GM18502 (cell line): ENCODE data around the gene CARD16.

Experiments
- ATAC-seq: cut with Tn5 transposase; IDR thresholded peaks from one replicate; pipeline ENCODE4 v1.9.1; 2021; ENCODE audit warnings: mild to moderate bottlenecking; ENCODE audit not compliant: unreplicated experiment, poor library complexity

Gene CARD16

DNA sequence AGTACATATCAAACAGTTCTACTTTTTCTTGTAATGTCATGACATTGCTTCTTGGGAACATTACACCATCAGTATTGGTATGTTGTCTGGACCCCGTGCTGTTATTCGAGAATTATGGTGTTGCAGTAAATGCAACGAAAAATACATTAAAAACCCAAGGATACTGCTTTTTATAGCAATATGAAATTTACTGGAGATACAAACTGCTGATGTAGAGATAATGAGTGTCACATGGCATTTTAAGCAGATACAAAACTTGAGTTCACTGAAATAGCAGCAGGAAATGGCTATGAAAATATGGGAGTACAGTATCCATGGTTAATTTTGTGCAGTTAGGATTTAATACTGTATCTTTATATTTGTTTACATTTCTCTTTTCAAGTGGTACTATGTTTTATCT lies 7.4 kb upstream of the CARD16 start:
- no peak for ATAC-seq

DNA sequence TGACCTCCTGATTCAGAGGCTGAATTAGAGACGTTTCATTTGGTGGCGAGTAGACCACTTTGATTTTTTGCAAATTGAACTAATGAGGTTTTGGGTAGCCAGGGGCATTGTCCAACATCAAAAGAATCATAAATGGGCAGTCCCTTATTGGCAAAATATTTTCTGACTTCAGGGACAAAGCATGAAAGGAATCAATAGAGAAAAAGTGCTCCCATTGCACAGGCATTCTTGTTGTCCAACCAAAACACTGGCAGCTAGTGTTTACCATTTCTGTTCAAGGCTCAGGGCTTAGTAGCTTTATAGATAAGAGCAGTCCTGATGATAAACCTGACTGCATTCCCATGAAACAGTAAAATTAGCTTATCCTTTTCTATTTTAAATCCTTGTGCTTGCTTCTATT lies 6.4 kb upstream of the CARD16 start:
- no peak for ATAC-seq

DNA sequence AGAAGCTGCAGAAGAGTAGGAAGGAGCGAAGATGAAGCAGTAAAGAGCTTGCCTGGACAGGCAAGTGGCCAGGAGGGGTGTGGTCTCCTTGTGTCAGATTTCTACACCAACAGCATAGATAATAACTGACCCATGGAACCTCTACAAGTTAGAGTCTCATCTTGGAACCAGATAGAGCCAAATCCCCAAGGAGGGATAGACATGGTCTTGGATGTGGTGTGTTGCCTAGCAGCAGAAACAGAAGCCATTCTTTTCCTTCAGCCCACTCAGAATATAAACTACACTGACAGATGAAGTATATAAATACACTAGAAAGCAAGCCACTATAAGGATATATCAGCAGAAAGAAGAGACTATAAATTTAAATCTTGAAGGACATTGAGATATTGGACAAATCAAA lies 4.3 kb upstream of the CARD16 start:
- ATAC-seq: no peak

DNA sequence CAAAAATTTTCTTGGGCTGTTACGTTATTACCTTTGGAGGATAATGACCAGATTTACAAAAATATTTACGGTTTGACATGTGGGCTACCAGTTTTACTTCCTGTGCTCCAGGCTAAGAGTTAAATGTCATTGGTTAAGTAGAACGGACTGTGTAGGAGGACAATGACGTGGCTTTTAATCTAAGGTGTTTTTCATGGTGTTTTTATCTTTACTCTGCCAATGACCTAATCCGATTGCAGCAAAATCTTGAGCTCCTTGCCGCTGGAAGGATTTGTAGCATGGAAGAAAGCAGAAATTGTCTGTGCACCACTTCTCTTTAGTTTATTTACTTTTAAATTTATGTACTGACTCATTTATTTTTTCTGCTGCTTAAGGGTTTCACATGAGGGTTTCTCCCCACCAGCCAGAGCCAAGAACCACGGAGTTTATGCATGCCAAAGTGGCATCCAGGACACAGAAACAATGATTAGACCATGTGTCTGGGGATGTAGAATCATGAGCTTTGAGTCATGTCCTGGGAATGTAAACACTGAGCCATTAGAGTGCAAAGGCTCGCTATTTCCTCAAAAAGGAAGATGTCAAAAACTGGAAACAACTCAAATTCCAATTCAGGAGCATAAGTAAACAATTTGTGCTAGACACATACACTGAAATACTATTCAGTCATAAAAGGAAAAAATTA lies 1.9 kb upstream of the CARD16 start:
- ATAC-seq: no peak

DNA sequence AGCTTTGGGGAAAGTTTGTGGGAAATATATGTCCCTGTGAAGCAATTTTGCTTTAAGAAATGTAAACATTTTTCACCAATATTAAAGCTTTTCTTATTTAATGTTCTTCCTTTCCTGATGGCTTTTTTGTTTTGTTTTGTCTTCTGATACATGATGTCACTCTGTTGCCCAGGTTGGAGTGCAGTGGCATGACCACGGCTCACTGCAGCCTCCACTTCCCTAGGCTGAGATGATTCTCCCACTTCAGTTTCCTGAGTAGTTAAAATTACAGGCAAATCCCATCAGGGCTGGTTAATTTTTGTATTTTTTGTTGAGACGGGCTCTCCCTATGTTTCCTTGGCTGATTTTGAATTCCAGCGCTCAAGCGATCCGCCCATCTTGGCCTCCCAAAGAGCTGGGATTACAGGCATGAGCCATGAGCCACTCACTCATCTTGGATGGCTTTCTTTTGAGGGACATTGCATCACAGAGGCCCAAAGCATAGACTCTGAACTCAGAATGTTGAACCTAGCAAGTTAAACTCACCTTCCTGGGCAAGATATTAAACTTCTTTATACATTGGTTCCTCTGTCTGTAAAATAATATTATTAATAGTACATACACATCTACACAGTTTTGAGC lies 651 bp upstream of the CARD16 start:
- ATAC-seq: no peak

DNA sequence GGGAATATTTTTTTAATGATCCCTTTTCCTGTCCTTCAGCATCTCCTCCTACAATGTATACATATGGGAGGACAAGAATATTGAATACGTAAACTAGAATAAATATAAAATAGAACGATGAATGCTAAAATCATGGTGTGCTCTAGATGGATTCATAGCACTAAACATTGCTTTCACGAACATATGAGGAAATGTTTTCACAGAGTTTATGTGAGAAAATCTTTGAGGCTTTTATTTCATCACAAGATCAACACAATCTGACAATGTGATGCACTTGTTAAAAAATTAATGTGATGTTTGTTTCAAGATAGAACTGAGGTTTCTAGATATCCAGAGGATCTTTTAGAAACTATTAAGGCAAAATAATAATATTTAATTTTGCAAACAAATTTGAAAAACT lies 3.0 kb downstream of the CARD16 start:
- ATAC-seq: no peak

DNA sequence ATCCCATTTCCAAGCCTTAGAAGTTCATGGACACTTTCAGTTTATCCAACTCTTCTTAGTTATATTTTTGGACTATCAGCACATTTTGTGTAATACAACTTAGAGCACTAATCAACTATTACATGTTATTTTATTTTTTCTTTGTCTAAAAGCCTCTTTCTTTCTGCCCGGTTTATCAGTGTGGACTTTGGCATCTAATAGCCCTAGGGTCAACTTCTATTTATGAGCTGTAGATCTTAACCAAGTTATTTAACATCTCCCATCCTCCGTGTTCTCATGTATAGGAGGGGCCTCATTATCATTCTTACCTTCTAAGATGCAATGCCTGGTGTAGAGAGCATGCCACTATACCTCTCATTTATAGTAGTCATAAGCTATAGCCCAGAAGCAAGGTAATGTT lies 4.4 kb downstream of the CARD16 start:
- no peak for ATAC-seq

DNA sequence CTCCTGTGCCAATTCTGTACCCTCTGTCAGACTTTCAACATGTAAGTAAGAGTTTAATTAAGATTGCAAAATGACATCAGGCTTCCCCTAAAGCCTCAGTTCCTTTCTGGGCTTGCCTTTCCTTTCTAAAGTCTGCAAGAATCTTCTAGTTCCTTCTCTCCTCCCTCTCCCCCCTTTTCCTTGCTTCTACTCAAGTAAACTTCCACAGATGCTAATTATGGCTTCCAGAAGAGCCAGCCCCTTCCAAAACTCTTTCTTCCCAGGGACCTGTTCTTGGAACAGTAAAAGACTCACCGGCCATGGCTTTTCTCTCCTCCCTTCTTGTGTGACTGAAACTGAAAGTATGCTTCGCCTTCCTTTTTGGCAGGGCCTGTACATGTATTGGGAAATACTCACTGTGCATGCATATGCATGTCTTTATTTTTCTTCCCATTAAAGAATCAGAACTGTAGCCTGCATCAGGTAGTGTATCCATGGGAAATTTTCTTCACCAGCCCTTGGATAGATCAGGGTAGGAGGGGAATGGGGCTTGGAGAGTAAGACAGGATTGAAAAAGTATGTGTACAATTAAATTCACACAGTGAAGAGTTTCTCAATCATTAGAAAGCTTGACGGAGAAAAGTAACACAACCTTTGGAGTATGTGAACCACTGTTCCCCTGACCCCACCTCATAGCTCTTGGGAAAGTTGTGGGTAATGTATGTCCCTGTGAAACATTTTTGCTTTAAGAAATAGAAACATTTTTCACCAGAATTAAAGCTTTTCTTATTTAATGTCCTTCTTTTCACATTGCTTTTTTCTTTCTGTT lies 10.1 kb downstream of the CARD16 start, which contains the start of gene CASP1:
Gene CASP1 (minus strand): TSS at position 332 of the 808 bp plus-strand sequence. CDS start 31 bp downstream, at position 301.
- ATAC-seq: peak; percentile 95

DNA sequence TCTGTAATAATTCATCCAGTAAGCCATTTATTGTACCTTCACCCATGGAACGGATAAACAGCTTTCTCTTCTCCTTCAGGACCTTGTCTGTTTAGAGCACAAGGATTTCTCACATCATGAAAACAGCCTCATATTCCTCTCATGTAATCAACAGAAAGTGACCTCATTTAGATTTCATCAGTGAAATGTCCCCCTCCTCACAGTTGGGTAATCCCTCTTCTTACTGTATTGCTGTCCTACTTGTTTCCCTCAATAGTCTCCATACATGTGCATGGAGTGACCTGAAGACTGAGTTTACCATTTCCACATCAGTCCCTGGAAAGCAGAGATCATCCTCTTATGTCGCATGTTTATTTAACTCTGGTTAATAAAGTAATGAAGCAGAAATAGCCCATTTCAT lies 10.7 kb downstream of the CARD16 start:
- peak; percentile 14 for ATAC-seq

DNA sequence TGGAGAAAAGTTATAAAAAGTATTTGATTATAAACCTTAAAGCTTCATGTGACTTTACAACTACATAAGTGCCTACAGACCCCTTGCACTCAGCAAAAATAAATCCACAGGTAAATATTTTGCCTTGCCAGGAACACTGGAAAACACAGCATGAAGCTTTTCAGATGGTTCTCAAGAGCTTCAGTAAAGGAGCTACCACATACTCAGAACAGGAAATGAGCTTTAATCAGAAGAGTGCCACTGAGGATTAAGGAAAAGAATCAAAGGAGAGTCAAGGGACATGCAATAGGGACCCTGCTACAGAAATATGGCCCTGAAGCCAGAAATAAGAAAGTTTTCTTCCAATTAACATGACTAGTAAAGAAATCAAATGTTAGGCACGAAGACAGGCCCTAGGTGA lies 11.4 kb downstream of the CARD16 start:
- ATAC-seq: no peak

DNA sequence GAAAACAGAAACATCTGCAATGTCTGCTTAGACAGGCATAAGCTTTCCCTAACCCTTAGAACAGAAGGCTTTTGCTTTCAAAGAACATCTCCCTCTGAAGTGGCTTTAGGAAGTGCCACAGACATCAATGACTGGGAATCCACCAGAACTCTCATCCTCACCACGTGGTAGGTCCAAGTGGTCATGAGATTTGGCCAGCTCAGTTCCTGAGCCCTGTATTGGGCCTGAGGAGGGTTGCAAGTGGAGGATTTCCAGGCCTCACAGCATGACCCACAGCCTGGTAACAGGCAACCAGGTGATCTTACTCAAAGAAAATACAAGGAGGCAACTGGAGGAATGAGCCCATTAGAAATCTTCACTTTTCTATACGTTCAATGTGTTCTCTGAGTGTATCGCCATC lies 11.8 kb downstream of the CARD16 start:
- no peak for ATAC-seq

DNA sequence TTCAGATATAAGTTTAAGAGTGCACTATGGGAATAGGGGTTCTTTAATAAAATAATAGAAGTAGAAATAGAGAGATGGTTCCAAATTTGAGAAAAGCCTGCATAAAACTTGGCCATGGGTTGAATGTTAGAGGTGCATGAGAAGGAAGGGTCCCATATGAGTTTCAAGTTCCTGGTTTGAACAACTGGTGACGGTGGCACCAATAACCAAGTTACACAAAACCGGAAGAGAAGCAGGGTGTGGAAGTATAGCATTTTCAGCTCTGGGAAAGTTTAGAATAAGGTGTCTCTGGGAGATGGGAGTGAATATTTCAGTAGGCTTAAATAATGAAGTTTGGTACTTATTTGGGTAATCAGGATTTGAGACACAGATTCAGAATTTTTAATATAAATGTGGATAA lies 12.6 kb downstream of the CARD16 start:
- no peak for ATAC-seq

DNA sequence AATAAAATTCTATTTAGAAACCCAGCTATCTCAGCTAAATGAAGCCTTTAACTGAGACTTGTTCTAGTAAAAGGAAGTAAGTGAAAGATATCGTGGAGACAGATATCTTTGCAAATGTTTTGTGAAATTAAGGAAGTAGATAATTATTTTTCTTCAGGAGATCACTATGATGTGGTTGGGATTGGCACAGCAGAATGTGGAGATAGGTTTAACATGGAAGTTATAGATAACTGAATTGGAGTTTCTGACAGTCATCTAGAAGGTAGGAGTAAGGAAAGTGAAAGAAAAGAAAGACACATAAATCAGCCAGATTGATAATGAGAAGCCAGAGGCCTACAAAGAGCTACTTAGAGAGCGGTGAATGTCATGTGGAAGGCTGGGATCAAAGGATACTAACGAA lies 17.5 kb downstream of the CARD16 start:
- ATAC-seq: no peak

DNA sequence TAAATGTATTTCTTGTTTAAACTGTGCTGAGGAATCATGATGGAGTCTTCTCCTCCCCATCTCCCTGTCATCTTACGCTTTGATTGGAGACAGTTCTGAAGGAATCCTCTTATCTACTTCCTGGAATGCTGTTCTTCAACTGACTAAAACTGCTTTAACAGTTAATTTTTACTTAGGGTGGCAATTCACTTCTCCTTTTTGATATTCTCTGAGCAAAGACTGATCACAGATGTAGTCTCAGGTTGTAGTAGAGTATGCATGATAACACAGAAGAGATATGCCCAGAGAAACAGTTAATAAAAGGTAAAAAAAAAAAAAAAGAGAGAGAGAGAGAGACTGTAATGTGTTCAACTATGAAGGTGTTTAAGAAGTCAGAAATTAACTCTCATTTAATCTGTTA lies 20.7 kb downstream of the CARD16 start:
- no peak for ATAC-seq

DNA sequence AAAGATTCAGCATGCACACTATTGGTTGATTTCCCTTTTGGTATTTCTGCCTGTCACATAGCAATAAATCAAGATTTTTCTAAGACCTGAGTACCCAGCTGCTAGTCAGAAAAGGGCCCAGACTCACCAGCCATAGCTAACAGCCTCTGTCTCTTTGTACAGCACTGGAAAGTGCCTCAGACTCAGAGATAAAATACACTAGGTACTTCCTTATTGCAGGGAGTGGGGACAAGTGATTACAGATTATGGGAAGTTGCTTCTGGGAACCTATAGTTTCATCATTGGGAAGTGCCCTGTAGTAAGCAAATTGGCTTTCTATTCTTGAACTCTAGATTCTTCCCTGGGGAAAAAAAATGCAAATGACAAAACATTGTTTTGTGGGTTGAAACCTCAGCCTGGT lies 22.1 kb downstream of the CARD16 start, which contains the start of gene CASP5:
Gene CASP5 (minus strand): TSS at position 166 of the 400 bp plus-strand sequence. CDS start 32 bp downstream, at position 134.
- ATAC-seq: no peak

DNA sequence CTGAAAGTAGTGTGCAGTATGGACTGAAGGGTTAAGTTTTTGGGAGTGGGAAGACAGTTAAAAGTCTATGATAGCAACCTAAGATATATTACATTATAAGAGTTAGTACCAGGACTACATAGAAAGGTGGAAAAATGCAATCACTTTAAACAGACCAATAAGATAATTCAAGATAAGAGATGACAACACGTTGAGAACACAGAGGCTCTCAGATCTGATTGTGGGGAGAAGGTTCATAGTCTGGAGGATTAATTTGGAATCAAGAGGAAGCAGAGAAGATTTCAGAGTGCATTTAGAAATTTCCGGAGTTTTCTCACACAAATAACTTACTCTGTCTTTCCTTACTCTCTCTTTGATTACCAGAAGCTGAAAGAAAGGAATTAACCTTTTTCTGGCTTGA lies 22.6 kb downstream of the CARD16 start:
- no peak for ATAC-seq

DNA sequence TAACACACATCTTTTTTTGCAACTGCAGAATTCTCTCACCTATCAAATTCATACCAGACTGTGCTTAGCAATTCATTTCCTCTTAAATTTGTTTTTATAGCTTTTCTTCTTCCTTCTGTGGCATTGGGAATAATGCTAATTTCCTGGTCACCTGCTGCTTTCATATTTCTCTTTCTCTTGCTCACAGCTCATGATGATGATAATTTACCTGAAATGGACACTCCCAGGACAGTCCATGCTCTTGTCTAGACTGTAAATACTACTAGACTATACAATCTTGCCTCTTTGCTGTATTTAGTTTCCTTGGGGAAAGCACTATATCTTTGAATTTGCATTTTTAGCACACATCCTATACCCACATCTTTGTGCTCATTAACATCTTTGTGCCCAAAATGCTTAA lies 37.7 kb downstream of the CARD16 start:
- no peak for ATAC-seq

DNA sequence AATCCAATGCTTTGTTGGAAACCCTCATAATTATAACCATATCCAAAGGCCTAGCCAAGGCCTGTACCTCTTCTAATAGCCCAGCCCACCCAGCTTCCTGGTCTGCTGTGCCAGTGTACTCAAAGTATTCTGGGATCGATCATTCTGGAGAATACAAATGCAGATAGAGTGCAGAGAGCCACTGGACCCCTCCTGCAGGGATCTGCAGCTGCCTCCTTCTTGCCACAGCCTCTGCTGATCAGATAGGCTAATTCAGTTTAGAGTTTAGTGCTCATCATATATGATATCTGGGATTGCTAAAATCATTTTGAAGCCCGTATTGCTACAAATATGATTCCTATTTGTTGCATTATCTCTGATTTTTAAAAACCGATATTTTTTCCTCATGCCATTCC lies 39.7 kb downstream of the CARD16 start:
- ATAC-seq: no peak

DNA sequence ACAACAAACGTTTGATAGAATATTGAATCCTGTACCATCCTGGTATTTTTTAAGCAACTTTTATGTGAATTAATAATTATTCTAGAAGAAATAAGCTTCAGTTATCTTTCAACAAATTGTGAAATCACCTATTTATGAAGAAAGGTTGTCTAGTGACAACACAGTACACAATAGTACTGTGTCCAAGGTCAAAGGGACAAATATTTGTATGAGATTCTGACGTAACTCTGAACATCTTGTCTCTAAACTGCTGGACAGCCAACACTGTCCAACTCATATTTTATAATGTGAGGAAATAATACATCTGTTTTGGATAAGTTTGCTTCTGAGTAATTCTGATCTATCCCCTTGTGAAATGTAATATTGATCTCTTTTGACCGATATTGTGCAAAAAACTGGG lies 41.1 kb downstream of the CARD16 start:
- ATAC-seq: no peak

DNA sequence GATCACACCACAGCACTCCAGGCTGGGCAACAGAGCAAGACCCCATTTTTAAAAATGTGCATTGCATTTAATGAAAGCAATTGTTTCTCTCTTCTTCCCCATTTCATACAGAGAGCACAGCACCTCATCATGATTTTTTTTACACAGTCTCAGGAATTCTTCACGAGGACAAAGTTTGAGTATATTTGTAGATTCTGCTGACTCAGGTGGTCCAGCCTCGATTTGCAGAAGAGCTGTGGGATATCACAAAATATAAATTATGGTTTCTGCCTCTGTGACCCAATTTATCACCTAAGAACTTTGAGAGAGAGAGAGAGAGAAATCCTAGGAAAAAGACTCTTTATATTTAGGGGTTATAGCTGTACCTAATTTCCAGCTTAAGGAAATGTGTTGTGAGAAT lies 42.0 kb downstream of the CARD16 start:
- ATAC-seq: no peak

DNA sequence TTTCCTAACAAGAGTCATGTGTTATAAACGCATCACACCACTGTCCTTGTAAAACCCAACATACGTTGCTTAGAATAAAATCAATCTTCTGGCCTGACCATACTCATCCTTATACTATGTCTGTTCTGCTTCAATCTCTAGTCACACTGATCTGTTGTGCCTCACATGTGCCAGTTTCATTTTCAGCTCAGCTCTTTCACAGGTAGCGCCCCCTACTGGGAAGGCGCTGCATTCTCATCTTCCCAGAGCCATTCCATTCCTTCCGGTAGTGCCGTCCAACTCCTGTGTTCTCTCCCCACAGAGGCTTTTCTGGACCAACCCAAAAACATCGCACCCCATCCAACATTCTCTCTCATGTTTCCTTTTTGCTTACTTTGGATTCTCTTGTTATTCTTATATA lies 44.3 kb downstream of the CARD16 start:
- peak; percentile 92 for ATAC-seq
